Stomach smooth muscle (tissue), 2 donors: ENCODE data around the gene FBXL7.

Source experiments
- H3K27ac ChIP-seq: one replicate; pipeline ENCODE4 v1.7.0; 2013; ENCODE audit warnings: mild to moderate bottlenecking, low read length, inconsistent platforms
- H3K27me3 ChIP-seq, 2 donors: one replicate each; pipeline ENCODE4 v1.7.0; 2013; ENCODE audit warnings: low read length in 2 of 2; ENCODE audit not compliant: insufficient read depth in 2 of 2, control insufficient read depth in 1 of 2
- H3K36me3 ChIP-seq, 2 donors: one replicate each; pipeline ENCODE4 v1.7.0; 2013; ENCODE audit warnings: low read length in 2 of 2; ENCODE audit not compliant: control insufficient read depth in 2 of 2, insufficient read depth in 2 of 2
- H3K4me1 ChIP-seq: one replicate; pipeline ENCODE4 v1.7.0; 2013; ENCODE audit warnings: low read length; ENCODE audit not compliant: control insufficient read depth, insufficient read depth
- H3K4me3 ChIP-seq, 2 donors: one replicate each; pipeline ENCODE4 v1.7.0; 2013; ENCODE audit warnings: low read length in 2 of 2
- H3K9ac ChIP-seq, 2 donors: one replicate each; pipeline ENCODE4 v1.7.0; 2013; ENCODE audit warnings: low read length in 2 of 2, mild to moderate bottlenecking in 1 of 2
- H3K9me3 ChIP-seq, 2 donors: one replicate each; pipeline ENCODE4 v1.7.0; 2013; ENCODE audit warnings: low read length in 2 of 2; ENCODE audit not compliant: control insufficient read depth in 2 of 2
- donor health status: healthy.
- donor health status: Pancreatic carcinoma.

The FBXL7 gene

GRCh38 chr5:15785531-15785981 lies 285.6 kb downstream of the FBXL7 start:
- H3K4me3 ChIP-seq: no peak overlapping the region
- H3K9me3 ChIP-seq: no peaks in the 10 kb centered on the region
- no peaks in the 10 kb centered on the region for H3K27me3 ChIP-seq
- H3K27ac ChIP-seq: no peak overlapping the region
- no peak overlapping the region for H3K9ac ChIP-seq
- H3K4me1 ChIP-seq: no peaks in the 10 kb centered on the region
- no peaks in the 10 kb centered on the region for H3K36me3 ChIP-seq

- H3K9ac ChIP-seq: no peak overlapping the region
- no peak overlapping the region for H3K4me3 ChIP-seq
- H3K9me3 ChIP-seq: no peaks in the 10 kb centered on the region
- H3K27ac ChIP-seq: no peak overlapping the region
- peaks cover 1% of the 10 kb centered on the region for H3K4me1 ChIP-seq
- no peaks in the 10 kb centered on the region for H3K36me3 ChIP-seq
- no peaks in the 10 kb centered on the region for H3K27me3 ChIP-seq
Measured at GRCh38 chr5:15786326-15786725, 286.3 kb downstream of the FBXL7 start.

GRCh38 chr5:15786884-15787283 lies 286.9 kb downstream of the FBXL7 start:
- H3K4me1 ChIP-seq: peaks cover 7% of the 10 kb centered on the region

GRCh38 chr5:15787681-15788080 lies 287.7 kb downstream of the FBXL7 start:
- H3K4me3 ChIP-seq: no peak overlapping the region
- peaks cover 7% of the 10 kb centered on the region for H3K4me1 ChIP-seq
- no peaks in the 10 kb centered on the region for H3K27me3 ChIP-seq
- H3K27ac ChIP-seq: no peak overlapping the region
- no peaks in the 10 kb centered on the region for H3K9me3 ChIP-seq
- no peaks in the 10 kb centered on the region for H3K36me3 ChIP-seq
- no peak overlapping the region for H3K9ac ChIP-seq

More at GRCh38 chr5:15786884-15787283, 286.9 kb downstream of the FBXL7 start:
- Histone ChIP-seq H3K9ac (no peak overlapping the region), H3K27me3 (no peaks in the 10 kb centered on the region), H3K4me3 (no peak overlapping the region), H3K36me3 (no peaks in the 10 kb centered on the region), H3K27ac (no peak overlapping the region), H3K9me3 (no peaks in the 10 kb centered on the region)

GRCh38 chr5:15789642-15790041 lies 289.7 kb downstream of the FBXL7 start:
- peaks cover 9% of the 10 kb centered on the region for H3K4me1 ChIP-seq
- H3K4me3 ChIP-seq: no peak overlapping the region
- H3K27me3 ChIP-seq: no peaks in the 10 kb centered on the region
- no peaks in the 10 kb centered on the region for H3K9me3 ChIP-seq
- H3K27ac ChIP-seq: no peak overlapping the region
- H3K9ac ChIP-seq: no peak overlapping the region
- H3K36me3 ChIP-seq: no peaks in the 10 kb centered on the region

GRCh38 chr5:15790446-15791018 lies 290.6 kb downstream of the FBXL7 start:
- H3K27me3 ChIP-seq: no peaks in the 10 kb centered on the region
- H3K27ac ChIP-seq: no peak overlapping the region
- H3K4me3 ChIP-seq: no peak overlapping the region
- H3K9me3 ChIP-seq: no peaks in the 10 kb centered on the region
- no peaks in the 10 kb centered on the region for H3K36me3 ChIP-seq
- H3K4me1 ChIP-seq: peaks cover 9% of the 10 kb centered on the region
- no peak overlapping the region for H3K9ac ChIP-seq

- Histone ChIP-seq H3K9ac (no peak overlapping the region), H3K36me3 (no peaks in the 10 kb centered on the region), H3K4me1 (peaks cover 9% of the 10 kb centered on the region), H3K9me3 (no peaks in the 10 kb centered on the region), H3K4me3 (no peak overlapping the region), H3K27ac (no peak overlapping the region), H3K27me3 (no peaks in the 10 kb centered on the region)
Measured at GRCh38 chr5:15791274-15791673, 291.3 kb downstream of the FBXL7 start.

GRCh38 chr5:15791859-15792258 lies 291.9 kb downstream of the FBXL7 start:
- no peak overlapping the region for H3K27ac ChIP-seq
- no peaks in the 10 kb centered on the region for H3K27me3 ChIP-seq
- no peak overlapping the region for H3K9ac ChIP-seq
- H3K36me3 ChIP-seq: no peaks in the 10 kb centered on the region
- H3K4me3 ChIP-seq: no peak overlapping the region
- H3K9me3 ChIP-seq: no peaks in the 10 kb centered on the region
- H3K4me1 ChIP-seq: peaks cover 9% of the 10 kb centered on the region

GRCh38 chr5:15794052-15794985 lies 294.3 kb downstream of the FBXL7 start:
- Histone ChIP-seq H3K9ac (no peak overlapping the region), H3K9me3 (no peaks in the 10 kb centered on the region), H3K4me3 (no peak overlapping the region), H3K4me1 (peaks cover 9% of the 10 kb centered on the region), H3K27me3 (no peaks in the 10 kb centered on the region), H3K27ac (no peak overlapping the region), H3K36me3 (no peaks in the 10 kb centered on the region)

- Histone ChIP-seq H3K9me3 (no peaks in the 10 kb centered on the region), H3K27me3 (no peaks in the 10 kb centered on the region), H3K27ac (no peak overlapping the region), H3K4me3 (no peak overlapping the region), H3K4me1 (peaks cover 9% of the 10 kb centered on the region), H3K9ac (no peak overlapping the region), H3K36me3 (no peaks in the 10 kb centered on the region)
Measured at GRCh38 chr5:15796096-15796495, 296.1 kb downstream of the FBXL7 start.

- Histone ChIP-seq H3K9ac (no peak overlapping the region), H3K9me3 (no peaks in the 10 kb centered on the region), H3K36me3 (no peaks in the 10 kb centered on the region), H3K27ac (no peak overlapping the region), H3K27me3 (no peaks in the 10 kb centered on the region), H3K4me3 (no peak overlapping the region), H3K4me1 (peaks cover 5% of the 10 kb centered on the region)
Measured at GRCh38 chr5:15796557-15796956, 296.6 kb downstream of the FBXL7 start.
